Immature natural killer cell (primary cell): ENCODE results near the gene SPATA20. TPM values are rescaled to one million over a fixed set of nuclear protein-coding genes. Genes with fewer than 3 reads are reported as not detected.
A peak's percentile ranks its signal among the peaks of the same experiment; 100 is the strongest.

Experiments used
- DNase-seq, 3 donors: peaks; one replicate each; pipeline ENCODE4 v3.0.0; 2022; ENCODE audit warnings: mixed read lengths in 1 of 3
- H3K27ac Mint-ChIP-seq, 6 donors: one replicate each; pipeline ENCODE4 v1.8.0; 2020; ENCODE audit warnings: mixed read lengths in 6 of 6, mild to moderate bottlenecking in 5 of 6, inconsistent platforms in 4 of 6, moderate library complexity in 3 of 6
- H3K27me3 Mint-ChIP-seq, 3 donors: one replicate each; pipeline ENCODE4 v1.8.0; 2020 to 2021; ENCODE audit warnings: low read depth in 3 of 3, mild to moderate bottlenecking in 3 of 3, mixed read lengths in 3 of 3, moderate library complexity in 3 of 3, inconsistent platforms in 1 of 3
- H3K36me3 Mint-ChIP-seq, 3 donors: one replicate each; pipeline ENCODE4 v1.8.0; 2020; ENCODE audit warnings: mixed read lengths in 3 of 3, inconsistent platforms in 2 of 3, mild to moderate bottlenecking in 2 of 3
- H3K4me1 Mint-ChIP-seq, 2 donors: one replicate each; pipeline ENCODE4 v1.8.0; 2020; ENCODE audit warnings: inconsistent platforms in 2 of 2, mild to moderate bottlenecking in 2 of 2, mixed read lengths in 2 of 2, moderate library complexity in 1 of 2
- H3K4me3 Mint-ChIP-seq, 5 donors: one replicate each; pipeline ENCODE4 v1.8.0; 2020; ENCODE audit warnings: mild to moderate bottlenecking in 5 of 5, mixed read lengths in 5 of 5, inconsistent platforms in 3 of 5, moderate library complexity in 3 of 5
- H3K9me3 Mint-ChIP-seq, 6 donors: one replicate each; pipeline ENCODE4 v1.8.0; 2020; ENCODE audit warnings: mild to moderate bottlenecking in 6 of 6, mixed read lengths in 6 of 6, inconsistent platforms in 4 of 6, moderate library complexity in 3 of 6
- polyA plus RNA-seq, 3 donors: library from polyadenylated mRNA; unstranded; fragments of 300-500 nt; fragmentation: Illumina TruSeq; gene quantifications; one replicate each; pipeline ENCODE4 v1.2.3, GENCODE V29; 2021

Gene SPATA20
- polyA plus RNA-seq, 3 donors from 2014 or later: 9.8 to 23.0 (median 9.9) TPM

GRCh38 chr17:50561746-50562141, 14.8 kb downstream of the SPATA20 start:
- Mint-ChIP-seq H3K36me3 (no peaks in the 10 kb centered on the region), H3K27me3 (peaks cover 17 to 31% (median 19%) of the 10 kb centered on the region in 3 donors), H3K9me3 (no peaks in the 10 kb centered on the region), H3K4me3 (peak overlapping the region in 2 of 5 donors; percentile 12 to 80), H3K4me1 (peaks cover 16 to 19% of the 10 kb centered on the region in 2 donors), H3K27ac (no peak overlapping the region)
- no peak for DNase-seq

- Mint-ChIP-seq H3K36me3 (no peaks in the 10 kb centered on the region), H3K27me3 (peaks cover 19 to 31% (median 19%) of the 10 kb centered on the region in 3 donors), H3K4me1 (peaks cover 16 to 19% of the 10 kb centered on the region in 2 donors), H3K27ac (peak overlapping the region in 2 of 6 donors; percentile 60 to 72), H3K9me3 (no peaks in the 10 kb centered on the region), H3K4me3 (peak overlapping the region; percentile 51 to 80 (median 75))
- no peak for DNase-seq
These were observed 15.5 kb downstream of the SPATA20 start for GRCh38 chr17:50562242-50563091.

GRCh38 chr17:50563092-50563511, 16.1 kb downstream of the SPATA20 start:
- Mint-ChIP-seq H3K4me1 (peaks cover 16 to 19% of the 10 kb centered on the region in 2 donors), H3K27me3 (peaks cover 17 to 37% (median 19%) of the 10 kb centered on the region in 3 donors), H3K27ac (no peak overlapping the region), H3K9me3 (no peaks in the 10 kb centered on the region), H3K4me3 (peak overlapping the region in 1 of 5 donors; percentile 58), H3K36me3 (no peaks in the 10 kb centered on the region)
- DNase-seq: no peak

DNA sequence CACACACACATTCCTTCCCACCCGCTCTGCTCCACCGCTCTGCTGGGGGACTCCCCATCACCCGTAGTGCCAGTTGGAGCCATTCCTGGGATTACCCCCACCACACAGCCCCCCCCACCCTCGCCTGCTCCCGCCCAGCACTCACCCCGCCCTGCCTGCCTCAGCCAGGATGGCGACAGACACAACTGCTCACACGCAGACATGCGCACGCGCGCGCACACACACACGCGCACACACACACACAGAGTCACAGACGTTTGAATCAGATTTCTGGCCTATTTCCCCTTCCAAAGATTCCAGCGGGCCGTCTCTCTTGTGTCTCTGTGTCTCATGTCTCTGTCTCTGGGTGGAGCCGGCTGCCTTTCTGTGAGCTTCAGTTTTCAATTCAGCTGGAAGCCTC, 17.9 kb downstream of the SPATA20 start:
- no peaks in the 10 kb centered on the region for H3K36me3 Mint-ChIP-seq
- H3K4me3 Mint-ChIP-seq: no peak overlapping the region
- no peaks in the 10 kb centered on the region for H3K9me3 Mint-ChIP-seq
- DNase-seq: no peak
- peaks cover 7 to 8% of the 10 kb centered on the region in 2 donors for H3K4me1 Mint-ChIP-seq
- H3K27ac Mint-ChIP-seq: peak overlapping the region in 1 of 6 donors; percentile 55
- peaks cover 12 to 36% (median 23%) of the 10 kb centered on the region in 3 donors for H3K27me3 Mint-ChIP-seq

GRCh38 chr17:50565402-50566350, 18.7 kb downstream of the SPATA20 start:
- H3K9me3 Mint-ChIP-seq: no peaks in the 10 kb centered on the region
- peaks cover 3 to 8% of the 10 kb centered on the region in 2 donors for H3K4me1 Mint-ChIP-seq
- peaks cover 10 to 36% (median 20%) of the 10 kb centered on the region in 3 donors for H3K27me3 Mint-ChIP-seq
- no peak overlapping the region for H3K4me3 Mint-ChIP-seq
- no peak for DNase-seq
- no peaks in the 10 kb centered on the region for H3K36me3 Mint-ChIP-seq
- H3K27ac Mint-ChIP-seq: no peak overlapping the region

DNA sequence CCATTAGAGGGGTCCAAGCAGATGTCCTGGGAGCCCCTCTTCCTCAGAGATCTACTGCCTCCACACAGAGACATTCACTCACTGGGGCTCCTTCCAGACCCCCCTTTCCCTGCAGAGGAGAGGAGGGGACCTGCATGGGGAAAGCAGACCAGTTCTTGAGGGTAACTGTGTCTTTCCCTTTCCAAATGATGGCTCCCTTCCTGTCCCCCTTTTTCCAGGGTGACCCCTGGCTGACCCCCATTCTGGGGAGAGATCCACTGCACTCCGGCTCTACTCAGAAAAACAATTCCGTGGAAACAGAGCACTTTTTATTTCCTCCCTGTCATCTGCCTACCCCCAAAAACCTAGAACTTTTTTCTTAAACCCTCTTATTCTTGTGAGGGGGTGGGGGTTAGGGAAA, 19.9 kb downstream of the SPATA20 start:
- H3K36me3 Mint-ChIP-seq: peaks cover 0 to 4% (median 0%) of the 10 kb centered on the region in 3 donors
- peaks cover 13 to 41% (median 20%) of the 10 kb centered on the region in 3 donors for H3K27me3 Mint-ChIP-seq

GRCh38 chr17:50568659-50569058, 21.7 kb downstream of the SPATA20 start:
- no peaks in the 10 kb centered on the region for H3K9me3 Mint-ChIP-seq
- H3K36me3 Mint-ChIP-seq: peaks cover 0 to 4% (median 0%) of the 10 kb centered on the region in 3 donors
- no peaks in the 10 kb centered on the region for H3K4me1 Mint-ChIP-seq
- H3K27ac Mint-ChIP-seq: no peak overlapping the region
- no peak for DNase-seq
- peaks cover 8 to 31% (median 14%) of the 10 kb centered on the region in 3 donors for H3K27me3 Mint-ChIP-seq
- H3K4me3 Mint-ChIP-seq: no peak overlapping the region

More for the DNA sequence above, 19.9 kb downstream of the SPATA20 start:
- Mint-ChIP-seq H3K4me3 (no peak overlapping the region), H3K4me1 (peaks cover 3 to 8% of the 10 kb centered on the region in 2 donors), H3K27ac (no peak overlapping the region), H3K9me3 (no peaks in the 10 kb centered on the region)
- no peak for DNase-seq

DNA sequence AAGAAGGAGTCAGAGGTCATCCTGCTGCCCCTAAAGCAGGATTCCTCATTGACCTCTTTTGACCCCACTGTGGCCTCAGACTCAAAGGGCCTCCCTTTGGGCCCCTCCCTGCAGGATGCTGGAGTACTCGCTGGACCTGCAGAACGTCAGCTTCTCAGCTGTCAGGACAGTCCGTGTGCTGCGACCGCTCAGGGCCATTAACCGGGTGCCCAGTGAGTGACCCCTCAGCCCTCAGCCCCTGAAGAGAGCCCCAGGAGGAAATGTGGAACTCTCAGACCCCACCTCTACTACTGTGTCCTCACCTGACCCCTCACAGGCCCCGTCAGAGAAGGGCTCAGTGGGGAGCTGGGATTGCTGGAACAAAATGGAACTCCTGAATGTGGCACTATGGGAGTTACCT, 22.6 kb downstream of the SPATA20 start:
- Mint-ChIP-seq H3K27me3 (peaks cover 4 to 27% (median 10%) of the 10 kb centered on the region in 3 donors), H3K9me3 (no peaks in the 10 kb centered on the region), H3K4me3 (no peak overlapping the region), H3K36me3 (peaks cover 0 to 4% (median 0%) of the 10 kb centered on the region in 3 donors), H3K27ac (no peak overlapping the region), H3K4me1 (no peaks in the 10 kb centered on the region)
- no peak for DNase-seq

DNA sequence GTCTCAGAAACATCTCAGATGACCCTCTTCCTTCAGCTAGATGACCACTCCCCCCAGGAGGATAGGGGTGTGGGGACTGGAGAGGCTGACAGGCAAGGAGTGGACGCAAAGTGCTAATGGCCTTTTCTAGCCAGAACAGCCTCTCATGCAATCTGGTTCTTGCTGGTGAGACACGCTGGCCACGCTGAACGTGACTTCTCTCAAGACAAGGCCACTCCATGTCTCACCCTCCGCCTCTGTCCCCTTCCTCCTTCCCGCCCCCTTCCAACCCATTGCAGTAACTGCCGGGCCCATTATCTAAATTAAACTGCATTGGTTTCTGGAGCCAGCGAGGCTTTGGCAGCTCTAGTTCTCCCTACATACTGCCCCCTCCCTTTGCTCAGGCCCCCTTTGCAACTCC, 23.1 kb downstream of the SPATA20 start:
- no peak for DNase-seq
- H3K4me1 Mint-ChIP-seq: no peaks in the 10 kb centered on the region
- no peak overlapping the region for H3K4me3 Mint-ChIP-seq
- H3K9me3 Mint-ChIP-seq: no peaks in the 10 kb centered on the region
- H3K27ac Mint-ChIP-seq: no peak overlapping the region
- H3K36me3 Mint-ChIP-seq: peaks cover 0 to 4% (median 0%) of the 10 kb centered on the region in 3 donors
- H3K27me3 Mint-ChIP-seq: peaks cover 4 to 25% (median 10%) of the 10 kb centered on the region in 3 donors

DNA sequence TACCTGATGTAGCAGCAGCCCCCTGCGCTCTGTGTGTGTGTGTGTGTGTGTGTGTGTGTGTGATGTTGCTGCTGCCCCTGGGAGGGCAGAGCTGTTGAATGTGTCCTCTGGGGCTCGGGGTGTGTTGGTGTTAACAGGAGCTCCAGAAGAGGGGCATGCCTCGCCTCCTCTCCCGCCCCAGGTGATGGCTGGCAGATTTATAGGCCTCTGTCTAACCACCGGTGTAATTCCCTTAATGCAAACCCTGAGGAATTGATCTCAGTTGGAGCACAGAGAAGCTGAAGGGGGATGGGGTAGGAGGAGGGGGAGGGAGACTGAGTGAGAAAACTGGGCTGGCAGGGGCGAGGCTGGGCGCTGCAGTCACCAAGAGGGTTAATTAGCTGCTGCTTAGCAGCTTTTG, 23.6 kb downstream of the SPATA20 start:
- DNase-seq: no peak
- Mint-ChIP-seq H3K27me3 (peaks cover 4 to 21% (median 8%) of the 10 kb centered on the region in 3 donors), H3K27ac (no peak overlapping the region), H3K36me3 (peaks cover 0 to 4% (median 0%) of the 10 kb centered on the region in 3 donors), H3K9me3 (no peaks in the 10 kb centered on the region), H3K4me1 (no peaks in the 10 kb centered on the region), H3K4me3 (no peak overlapping the region)

DNA sequence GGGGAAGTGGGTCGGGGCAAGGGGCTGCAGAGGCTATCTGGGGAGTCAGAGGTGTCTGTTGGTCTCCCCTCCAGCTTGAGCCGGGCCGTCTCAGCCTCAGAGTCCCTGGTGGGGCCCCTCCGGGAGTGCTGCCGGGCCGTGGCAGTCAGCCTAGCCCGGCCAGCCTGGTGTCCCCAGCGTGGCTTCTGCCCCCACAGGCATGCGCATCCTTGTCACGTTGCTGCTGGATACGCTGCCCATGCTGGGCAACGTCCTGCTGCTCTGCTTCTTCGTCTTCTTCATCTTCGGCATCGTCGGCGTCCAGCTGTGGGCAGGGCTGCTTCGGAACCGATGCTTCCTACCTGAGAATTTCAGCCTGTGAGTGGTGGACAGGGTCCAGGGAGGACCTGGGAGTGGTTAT, 24.7 kb downstream of the SPATA20 start:
- no peak overlapping the region for H3K27ac Mint-ChIP-seq

GRCh38 chr17:50572541-50572940, 25.6 kb downstream of the SPATA20 start:
- H3K27ac Mint-ChIP-seq: no peak overlapping the region
- H3K27me3 Mint-ChIP-seq: peaks cover 4 to 18% (median 4%) of the 10 kb centered on the region in 3 donors
- no peaks in the 10 kb centered on the region for H3K4me1 Mint-ChIP-seq
- H3K4me3 Mint-ChIP-seq: no peak overlapping the region
- H3K36me3 Mint-ChIP-seq: peaks cover 0 to 4% (median 0%) of the 10 kb centered on the region in 3 donors
- DNase-seq: no peak
- no peaks in the 10 kb centered on the region for H3K9me3 Mint-ChIP-seq

More for the DNA sequence above, 24.7 kb downstream of the SPATA20 start:
- Mint-ChIP-seq H3K4me3 (no peak overlapping the region), H3K4me1 (no peaks in the 10 kb centered on the region), H3K9me3 (no peaks in the 10 kb centered on the region), H3K36me3 (peaks cover 0 to 4% (median 0%) of the 10 kb centered on the region in 3 donors), H3K27me3 (peaks cover 4 to 15% (median 6%) of the 10 kb centered on the region in 3 donors)
- DNase-seq: no peak

DNA sequence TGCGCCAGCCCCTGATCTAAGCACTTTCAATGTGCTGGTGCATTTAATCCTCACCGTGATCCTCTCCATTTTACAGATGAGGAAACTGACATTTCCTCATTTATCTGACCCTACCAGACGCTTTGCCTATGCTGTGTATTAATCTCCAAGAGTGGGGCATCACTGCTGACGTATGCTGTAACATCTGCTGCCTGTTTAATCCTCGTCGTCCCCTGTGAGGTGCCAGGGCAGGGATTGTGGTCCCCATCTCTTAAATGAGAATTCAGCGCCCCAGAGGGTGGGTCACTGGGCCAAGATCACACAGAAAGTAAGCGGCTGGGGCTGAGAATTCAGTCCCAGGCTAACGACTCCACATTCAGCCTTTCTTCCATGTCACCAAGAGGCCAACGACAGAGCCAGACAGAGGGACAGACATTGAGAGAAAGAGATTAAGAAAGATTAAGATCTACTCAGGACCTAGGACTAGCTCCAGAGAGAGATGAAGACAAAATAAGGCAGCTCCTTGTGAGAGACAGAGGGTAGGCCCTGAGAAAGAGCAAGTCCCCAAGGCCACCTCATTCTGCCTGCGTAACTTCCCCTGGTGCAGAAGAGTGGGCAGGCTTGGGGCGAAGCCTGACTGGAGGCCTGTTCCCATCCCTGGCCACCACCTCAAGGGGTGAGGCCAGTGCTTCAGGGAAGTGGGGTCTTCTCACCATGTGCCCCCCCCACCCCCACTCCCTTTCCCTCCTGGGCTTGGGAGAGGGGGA, 27.1 kb downstream of the SPATA20 start:
- Mint-ChIP-seq H3K27ac (no peak overlapping the region), H3K4me3 (no peak overlapping the region), H3K27me3 (peaks cover under 1 to 13% (median 4%) of the 10 kb centered on the region in 3 donors), H3K36me3 (peaks cover 0 to 4% (median 0%) of the 10 kb centered on the region in 3 donors), H3K4me1 (no peaks in the 10 kb centered on the region), H3K9me3 (no peaks in the 10 kb centered on the region)
- no peak for DNase-seq
